Measurements from ENCODE around the gene TAOK1. TPM values are rescaled to one million over a fixed set of nuclear protein-coding genes. Genes with fewer than 3 reads are reported as not detected.
"Not testable (repeated sequence)": the region's sequence is repeated elsewhere in the genome, so short reads cannot be mapped to it uniquely, and the experiment has no call there.

The TAOK1 gene
- total RNA-seq, 3 donors from 2014 or later (not counting 1 experiment from before 2014, with no cell fraction given), result 55.4 to 76.9 (median 70.0) TPM

DNA sequence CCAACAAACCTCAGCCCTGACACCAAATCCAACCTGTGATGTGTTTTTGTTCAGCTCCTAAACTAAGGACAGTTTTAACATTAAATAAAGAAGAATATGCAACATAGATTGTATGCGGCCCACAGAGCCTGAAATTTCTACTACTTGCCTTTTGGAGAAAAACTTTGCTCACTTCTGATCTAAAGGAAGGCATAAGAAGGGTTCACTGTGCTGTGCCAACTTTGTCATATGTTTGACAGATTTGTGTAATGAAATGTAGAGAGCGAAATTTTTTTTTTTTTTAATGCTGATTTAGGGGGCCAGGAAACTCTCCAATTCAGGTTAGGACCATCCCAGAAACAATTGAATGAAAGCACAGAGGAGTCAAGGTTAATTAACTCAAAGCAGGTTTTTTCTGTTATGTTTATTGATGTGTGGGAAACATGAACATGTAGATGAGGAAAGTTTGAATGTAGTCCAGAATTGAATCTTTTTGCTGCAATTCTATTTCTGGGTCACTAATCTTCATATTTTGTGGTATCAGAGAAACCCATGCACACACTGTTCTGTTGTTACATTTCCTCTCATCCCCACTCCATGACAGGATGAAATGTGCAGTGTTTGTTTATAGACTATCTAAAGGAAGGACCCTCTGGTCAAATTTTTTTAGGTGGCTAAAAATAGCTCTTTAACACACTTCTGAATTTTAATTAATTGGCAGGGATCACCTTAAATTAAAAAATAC, 71.5 kb downstream of the TAOK1 start:
- Histone ChIP-seq H3K27me3 (ENCODE audit: control insufficient read depth, insufficient read depth, low read length) (no peaks in the 10 kb centered on the region), H3K27ac (ENCODE audit: low read length) (no peak overlapping the region), H3K4me3 (ENCODE audit: low read length) (no peak overlapping the region), H3K4me1 (ENCODE audit: control insufficient read depth, insufficient read depth, low read length) (no peaks in the 10 kb centered on the region), H3K36me3 (ENCODE audit: control insufficient read depth, insufficient read depth, low read length) (peaks cover 2% of the 10 kb centered on the region), H3K9me3 (ENCODE audit: control insufficient read depth, insufficient read depth, low read length) (no peaks in the 10 kb centered on the region)
- H3K9me3 Mint-ChIP-seq, result no peaks in the 10 kb centered on the region
- ATAC-seq (no peak), DNase-seq (no peak)
- peak overlapping the region; percentile 2 to 31 for H3K27ac Mint-ChIP-seq
- peaks cover 29 to 31% of the 10 kb centered on the region in 2 donors for H3K4me1 Mint-ChIP-seq
- H3K4me3 Mint-ChIP-seq, result no peak overlapping the region
- no peaks in the 10 kb centered on the region for H3K27me3 Mint-ChIP-seq (ENCODE audit: low read depth in 2 of 2)
- WGBS (ENCODE audit: insufficient coverage), result 80% methylated on average over 2 of the region's 2 CpGs
- no peaks in the 10 kb centered on the region for H3K36me3 Mint-ChIP-seq
- TF ChIP-seq, protein P1, sequence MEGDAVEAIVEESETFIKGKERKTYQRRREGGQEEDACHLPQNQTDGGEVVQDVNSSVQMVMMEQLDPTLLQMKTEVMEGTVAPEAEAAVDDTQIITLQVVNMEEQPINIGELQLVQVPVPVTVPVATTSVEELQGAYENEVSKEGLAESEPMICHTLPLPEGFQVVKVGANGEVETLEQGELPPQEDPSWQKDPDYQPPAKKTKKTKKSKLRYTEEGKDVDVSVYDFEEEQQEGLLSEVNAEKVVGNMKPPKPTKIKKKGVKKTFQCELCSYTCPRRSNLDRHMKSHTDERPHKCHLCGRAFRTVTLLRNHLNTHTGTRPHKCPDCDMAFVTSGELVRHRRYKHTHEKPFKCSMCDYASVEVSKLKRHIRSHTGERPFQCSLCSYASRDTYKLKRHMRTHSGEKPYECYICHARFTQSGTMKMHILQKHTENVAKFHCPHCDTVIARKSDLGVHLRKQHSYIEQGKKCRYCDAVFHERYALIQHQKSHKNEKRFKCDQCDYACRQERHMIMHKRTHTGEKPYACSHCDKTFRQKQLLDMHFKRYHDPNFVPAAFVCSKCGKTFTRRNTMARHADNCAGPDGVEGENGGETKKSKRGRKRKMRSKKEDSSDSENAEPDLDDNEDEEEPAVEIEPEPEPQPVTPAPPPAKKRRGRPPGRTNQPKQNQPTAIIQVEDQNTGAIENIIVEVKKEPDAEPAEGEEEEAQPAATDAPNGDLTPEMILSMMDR (IDR thresholded peaks at IDR 0.05), result no peak
- intact Hi-C loops (cut with micrococcal nuclease), result no loop called here

DNA sequence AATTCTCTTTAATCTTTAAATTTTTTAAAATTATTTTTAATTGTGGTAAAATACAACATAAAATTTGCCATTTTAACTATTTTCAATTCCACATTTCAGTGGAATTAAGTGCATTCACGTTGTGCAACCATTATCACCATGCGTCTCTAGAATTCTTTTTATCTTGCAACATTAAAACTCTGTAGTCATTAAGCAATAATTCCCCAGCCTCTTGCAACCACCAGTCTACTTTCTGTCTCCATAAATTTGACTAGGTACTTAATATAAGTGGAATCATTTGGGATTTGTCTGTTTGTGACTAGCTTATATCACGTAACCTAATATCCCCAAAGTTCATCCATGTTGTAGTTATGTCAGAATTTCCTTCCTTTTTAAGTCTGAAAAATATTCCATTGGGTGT, 79.1 kb downstream of the TAOK1 start:
- Mint-ChIP-seq H3K4me1 (peaks cover 0 to 9% of the 10 kb centered on the region in 2 donors), H3K36me3 (peaks cover 6% of the 10 kb centered on the region), H3K9me3 (no peaks in the 10 kb centered on the region), H3K27me3 (ENCODE audit: low read depth in 2 of 2) (no peaks in the 10 kb centered on the region), H3K4me3 (no peak overlapping the region), H3K27ac (no peak overlapping the region)
- intact Hi-C loops (cut with micrococcal nuclease), result no loop called here
- no peak for DNase-seq
- 85% methylated on average over 2 of the region's 3 CpGs for WGBS (ENCODE audit: insufficient coverage)
- Histone ChIP-seq H3K4me1 (ENCODE audit: control insufficient read depth, insufficient read depth, low read length) (no peaks in the 10 kb centered on the region), H3K9me3 (ENCODE audit: control insufficient read depth, insufficient read depth, low read length) (no peaks in the 10 kb centered on the region), H3K36me3 (ENCODE audit: control insufficient read depth, insufficient read depth, low read length) (peaks cover 14% of the 10 kb centered on the region), H3K27ac (ENCODE audit: low read length) (no peak overlapping the region), H3K27me3 (ENCODE audit: control insufficient read depth, insufficient read depth, low read length) (no peaks in the 10 kb centered on the region), H3K4me3 (ENCODE audit: low read length) (no peak overlapping the region)
- ATAC-seq, result no peak
- TF ChIP-seq, protein P1 (IDR thresholded peaks at IDR 0.05), result no peak

DNA sequence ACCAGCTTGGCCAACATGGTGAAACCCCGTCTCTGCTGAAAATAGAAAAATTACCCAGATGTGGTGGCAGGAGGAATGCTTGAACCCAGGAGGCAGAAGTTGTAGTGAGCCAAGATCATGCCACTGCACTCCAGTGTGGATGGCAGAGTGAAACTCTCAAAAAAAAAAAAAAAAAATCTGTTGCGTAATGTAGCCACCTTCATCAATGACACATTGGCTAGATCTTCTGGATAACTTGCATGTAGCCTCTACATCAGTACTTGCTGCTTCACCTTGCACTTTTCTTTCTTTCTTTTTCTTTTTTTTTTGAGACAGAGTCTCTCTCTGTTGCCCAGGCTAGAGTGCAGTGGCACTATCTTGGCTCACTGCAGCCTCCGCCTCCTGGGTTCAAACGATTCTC, 83.3 kb downstream of the TAOK1 start:
- H3K27me3 Mint-ChIP-seq (ENCODE audit: low read depth in 2 of 2); intact Hi-C loops (cut with micrococcal nuclease); H3K27ac Mint-ChIP-seq; H3K4me3 Mint-ChIP-seq; H3K4me1 ChIP-seq (ENCODE audit: control insufficient read depth, insufficient read depth, low read length); H3K36me3 Mint-ChIP-seq; DNase-seq; H3K27ac ChIP-seq (ENCODE audit: low read length); ATAC-seq; H3K27me3 ChIP-seq (ENCODE audit: control insufficient read depth, insufficient read depth, low read length); H3K9me3 ChIP-seq (ENCODE audit: control insufficient read depth, insufficient read depth, low read length); H3K4me1 Mint-ChIP-seq; H3K9me3 Mint-ChIP-seq; H3K4me3 ChIP-seq (ENCODE audit: low read length): not testable (repeated sequence)
- peaks cover 23% of the 10 kb centered on the region for H3K36me3 ChIP-seq (ENCODE audit: control insufficient read depth, insufficient read depth, low read length)
- WGBS (ENCODE audit: insufficient coverage), result 100% methylated on average over 4 of the region's 4 CpGs

DNA sequence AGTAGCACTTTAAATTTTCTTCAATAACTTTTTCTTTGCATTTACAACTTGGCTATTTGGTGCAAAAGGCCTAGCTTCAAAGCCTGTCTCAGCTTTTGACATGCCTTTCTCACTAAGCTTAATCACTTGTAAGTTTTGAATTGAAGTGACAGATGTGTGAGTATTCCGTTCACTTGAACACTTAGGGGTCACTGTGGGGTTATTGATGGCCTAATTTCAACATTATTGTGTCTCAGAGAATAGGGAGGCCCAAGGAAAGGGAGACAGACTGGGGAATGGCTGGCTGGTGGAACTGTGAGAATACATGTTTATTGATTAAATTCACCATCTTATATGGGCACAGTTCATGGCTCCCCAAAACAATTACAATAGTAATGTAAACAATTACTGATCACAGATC, 84.1 kb downstream of the TAOK1 start:
- peaks cover 24% of the 10 kb centered on the region for H3K36me3 ChIP-seq (ENCODE audit: control insufficient read depth, insufficient read depth, low read length)
- no peak overlapping the region for H3K4me3 Mint-ChIP-seq
- no peaks in the 10 kb centered on the region for H3K27me3 Mint-ChIP-seq (ENCODE audit: low read depth in 2 of 2)
- no peaks in the 10 kb centered on the region for H3K9me3 ChIP-seq (ENCODE audit: control insufficient read depth, insufficient read depth, low read length)
- H3K4me1 ChIP-seq (ENCODE audit: control insufficient read depth, insufficient read depth, low read length), result no peaks in the 10 kb centered on the region
- peaks cover 6% of the 10 kb centered on the region for H3K36me3 Mint-ChIP-seq
- H3K4me3 ChIP-seq (ENCODE audit: low read length), result no peak overlapping the region
- 100% methylated on average over 1 of the region's 1 CpG for WGBS (ENCODE audit: insufficient coverage)
- no peak overlapping the region for H3K27ac ChIP-seq (ENCODE audit: low read length)
- TF ChIP-seq, protein P1 (IDR thresholded peaks at IDR 0.05), result no peak
- H3K9me3 Mint-ChIP-seq, result no peaks in the 10 kb centered on the region
- H3K4me1 Mint-ChIP-seq, result peaks cover 0 to 9% of the 10 kb centered on the region in 2 donors
- DNase-seq (no peak), ATAC-seq (no peak)
- H3K27me3 ChIP-seq (ENCODE audit: control insufficient read depth, insufficient read depth, low read length), result no peaks in the 10 kb centered on the region
- intact Hi-C loops (cut with micrococcal nuclease), result no loop called here
- H3K27ac Mint-ChIP-seq, result peak overlapping the region in 1 of 2 donors; percentile 11
